SU-DHL-6 (cell line): ENCODE results near the gene ERBB2.

Source experiments
- CTCF ChIP-seq: fragments of 200-600 bp; sonication (generic); IDR thresholded peaks from one replicate; pipeline ENCODE4 v1.5.1; 2017; ENCODE audit warnings: antibody characterized with exemption, mild to moderate bottlenecking, low read length, moderate library complexity; ENCODE audit not compliant: insufficient read depth, poor library complexity, severe bottlenecking
- EZH2phosphoT487 ChIP-seq: fragments of 200-600 bp; sonication (generic), shearing (Covaris generic); conservative IDR thresholded peaks from 2 replicates; pipeline ENCODE4 v1.6.1; 2018; ENCODE audit warnings: mild to moderate bottlenecking, antibody characterized with exemption, low read length, moderate library complexity, mixed read lengths

GRCh38 chr17:39676198-39676819 is 23.6 kb upstream of the ERBB2 start:
- no peak for TF ChIP-seq CTCF
- TF ChIP-seq EZH2phosphoT487: no peak
